GM19455 (cell line): ENCODE measurements around the gene FOXRED2.
"Not testable (repeated sequence)": the region's sequence is repeated elsewhere in the genome, so short reads cannot be mapped to it uniquely, and the experiment has no call there.

Experiments
- ATAC-seq: cut with Tn5 transposase; IDR thresholded peaks from one replicate; pipeline ENCODE4 v1.9.1; 2021; ENCODE audit not compliant: unreplicated experiment

Gene FOXRED2

GRCh38 chr22:36452250-36452977 lies 54.4 kb downstream of the FOXRED2 start:
- no peak for ATAC-seq

GRCh38 chr22:36450923-36451322 lies 55.9 kb downstream of the FOXRED2 start:
- not testable (repeated sequence) for ATAC-seq

GRCh38 chr22:36449596-36450175 lies 57.2 kb downstream of the FOXRED2 start:
- ATAC-seq: no peak

GRCh38 chr22:36447632-36448031 lies 59.2 kb downstream of the FOXRED2 start:
- no peak for ATAC-seq

GRCh38 chr22:36445158-36445668 lies 61.6 kb downstream of the FOXRED2 start:
- ATAC-seq: no peak

- ATAC-seq: no peak
Measured at GRCh38 chr22:36443198-36443770, 63.6 kb downstream of the FOXRED2 start.

GRCh38 chr22:36442506-36443197 lies 64.2 kb downstream of the FOXRED2 start:
- ATAC-seq: no peak

GRCh38 chr22:36440429-36441002 lies 66.3 kb downstream of the FOXRED2 start:
- no peak for ATAC-seq

GRCh38 chr22:36439481-36440271 lies 67.2 kb downstream of the FOXRED2 start:
- ATAC-seq: no peak
